ENCODE measurements around the gene LTC4S.
"Not testable (repeated sequence)": the region's sequence is repeated elsewhere in the genome, so short reads cannot be mapped to it uniquely, and the experiment has no call there.

The LTC4S gene

DNA sequence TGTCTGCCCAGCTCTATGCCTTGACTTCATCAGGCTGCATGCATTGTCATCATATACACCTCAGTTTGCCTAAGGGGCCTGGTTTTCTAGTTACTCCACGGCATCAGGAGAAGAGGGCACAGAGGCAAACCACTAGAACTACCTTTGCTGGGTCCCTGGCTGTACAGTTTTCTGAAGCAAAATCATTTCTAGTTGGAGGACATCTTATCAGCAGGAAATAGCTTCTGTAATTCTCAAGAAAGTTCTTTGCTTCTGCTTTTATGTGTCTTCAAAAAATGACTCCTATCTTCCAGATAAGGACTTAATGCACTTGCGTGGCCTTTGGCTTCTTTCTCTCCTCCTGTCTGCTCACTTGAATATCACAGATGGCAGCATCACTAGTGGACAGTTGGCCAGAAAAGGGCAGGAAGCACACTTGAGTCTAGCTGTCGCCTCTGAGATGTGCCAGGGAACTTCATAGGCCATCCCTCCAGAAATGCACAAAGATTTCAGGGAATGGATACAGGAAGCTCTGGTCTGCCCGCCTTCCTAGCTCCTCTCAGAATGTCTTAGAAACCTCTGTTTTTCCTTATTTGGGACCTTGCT lies 22.4 kb upstream of the LTC4S start:
- no peak for DNase-seq

GRCh38 chr5:179772351-179772750 lies 21.4 kb upstream of the LTC4S start:
- DNase-seq = no peak

GRCh38 chr5:179773686-179774040 lies 20.1 kb upstream of the LTC4S start:
- no peak for DNase-seq

GRCh38 chr5:179774442-179774841 lies 19.3 kb upstream of the LTC4S start:
- no peak for DNase-seq

- DNase-seq = no peak
Measured at GRCh38 chr5:179776411-179776938, 17.3 kb upstream of the LTC4S start.

- DNase-seq = no peak
Measured at GRCh38 chr5:179777456-179777855, 16.3 kb upstream of the LTC4S start.

- no peak for DNase-seq
Measured at GRCh38 chr5:179777909-179778308, 15.9 kb upstream of the LTC4S start.

GRCh38 chr5:179778591-179778990 lies 15.2 kb upstream of the LTC4S start:
- DNase-seq = no peak

DNA sequence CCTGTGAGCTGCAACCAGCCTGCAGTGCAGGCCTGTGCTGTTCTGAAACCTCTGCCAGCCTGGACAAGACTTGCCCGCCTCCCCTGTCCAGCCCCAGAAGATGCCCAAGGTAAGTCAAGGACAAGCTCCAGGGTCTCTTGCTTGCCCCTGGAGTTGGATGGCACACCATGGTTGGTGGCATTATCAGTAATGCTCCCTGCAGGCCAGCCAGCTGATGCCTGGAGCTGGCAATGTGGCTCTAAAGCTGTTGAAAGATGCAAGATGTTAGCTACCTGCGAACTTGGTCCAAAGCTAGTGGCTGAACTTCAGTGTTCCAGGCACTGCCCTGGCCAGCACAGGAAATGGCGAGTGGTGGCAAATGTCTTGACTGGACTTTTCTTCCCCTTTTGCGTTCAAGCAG lies 14.0 kb upstream of the LTC4S start:
- no peak for DNase-seq

GRCh38 chr5:179780362-179780761 lies 13.4 kb upstream of the LTC4S start:
- DNase-seq = no peak

DNA sequence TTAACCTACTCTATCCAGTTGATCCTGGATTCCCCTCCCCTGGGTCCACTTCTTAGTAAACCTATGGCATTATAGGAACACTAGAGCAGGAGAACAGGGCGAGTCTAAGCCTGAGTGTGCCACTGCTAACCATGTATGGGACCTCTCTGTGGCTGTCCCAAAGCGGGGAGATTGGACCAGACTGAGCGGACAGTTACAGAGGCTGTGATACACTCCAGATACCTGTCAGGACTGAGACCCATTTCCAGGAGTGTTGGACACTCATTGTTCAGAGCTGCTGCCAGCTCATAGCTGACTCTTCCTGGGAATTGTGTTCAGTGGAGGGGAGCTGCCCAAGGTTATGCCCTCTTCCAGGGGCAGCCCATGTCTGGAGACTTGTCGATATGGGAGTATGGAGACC lies 11.9 kb upstream of the LTC4S start:
- no peak for DNase-seq

DNA sequence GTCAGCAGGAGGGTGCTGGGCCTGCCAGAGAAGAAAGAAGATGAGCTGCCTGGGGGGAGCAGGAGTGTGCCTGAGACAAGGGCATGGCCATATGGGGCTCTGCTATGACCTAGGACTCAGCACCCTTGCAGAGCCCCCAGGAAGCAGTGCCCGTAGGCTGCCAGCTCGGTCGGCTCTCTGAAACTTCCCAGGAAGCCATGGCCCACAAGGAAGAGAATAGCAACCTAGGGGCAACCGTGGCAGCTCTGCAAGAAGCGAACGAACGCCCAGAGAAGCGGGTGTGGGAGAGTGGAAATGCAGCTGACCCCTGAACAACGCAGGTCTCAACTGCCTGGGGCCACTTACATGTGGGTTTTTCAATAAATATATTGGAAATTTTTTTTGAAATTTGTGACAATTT lies 10.7 kb upstream of the LTC4S start:
- DNase-seq = no peak

DNA sequence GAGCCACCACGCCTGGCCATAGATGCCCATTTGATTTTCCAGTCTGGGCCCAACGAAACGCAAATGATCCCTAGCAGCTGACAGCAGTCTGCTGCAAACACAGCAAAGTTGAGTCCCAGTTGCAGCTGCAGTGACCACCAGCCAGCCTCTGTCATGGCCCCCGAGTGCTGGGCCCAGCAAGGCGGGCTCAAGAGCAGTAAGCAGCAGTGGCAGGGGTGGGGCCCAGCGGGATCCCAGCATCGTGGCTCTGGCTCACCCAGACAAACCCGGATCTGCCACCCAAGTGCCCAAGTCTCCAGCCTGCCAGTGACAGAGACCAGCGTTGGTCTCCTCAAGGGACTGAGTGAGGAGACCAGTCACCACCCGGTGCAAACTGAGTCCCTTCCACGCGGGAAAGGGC lies 6.9 kb upstream of the LTC4S start:
- DNase-seq = no peak

DNA sequence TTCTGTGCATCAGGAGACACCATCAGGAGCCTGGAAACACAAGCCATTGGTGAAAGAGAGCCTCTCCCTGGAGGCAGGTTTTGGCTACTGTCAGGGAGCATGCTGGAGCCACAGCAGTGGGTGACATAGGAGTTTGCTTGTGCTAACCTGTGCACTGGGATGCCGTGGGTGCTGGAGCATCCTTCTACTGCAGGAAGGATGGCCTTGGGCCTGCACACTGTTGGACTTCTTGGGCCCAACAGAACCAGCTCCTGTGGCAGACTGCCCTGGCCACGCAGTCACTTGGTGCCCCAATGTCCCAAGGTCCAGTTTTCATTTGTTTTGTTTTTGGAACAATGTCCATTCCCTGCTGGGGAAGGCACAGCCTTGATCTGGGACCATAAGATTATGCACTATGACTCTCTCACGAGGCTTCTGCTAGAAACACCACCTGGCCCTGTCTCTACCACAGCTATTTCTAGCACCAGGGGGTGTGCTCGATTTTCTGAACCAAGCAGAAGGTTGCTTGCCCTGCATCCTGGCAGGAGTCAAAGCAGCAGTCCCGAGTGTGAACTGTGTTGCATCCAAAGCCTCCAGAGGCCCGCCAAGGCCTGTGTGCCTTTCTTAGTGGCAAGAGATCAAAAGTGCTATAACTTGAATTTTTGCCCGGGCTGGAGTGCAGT lies 5.5 kb upstream of the LTC4S start:
- no peak for DNase-seq

DNA sequence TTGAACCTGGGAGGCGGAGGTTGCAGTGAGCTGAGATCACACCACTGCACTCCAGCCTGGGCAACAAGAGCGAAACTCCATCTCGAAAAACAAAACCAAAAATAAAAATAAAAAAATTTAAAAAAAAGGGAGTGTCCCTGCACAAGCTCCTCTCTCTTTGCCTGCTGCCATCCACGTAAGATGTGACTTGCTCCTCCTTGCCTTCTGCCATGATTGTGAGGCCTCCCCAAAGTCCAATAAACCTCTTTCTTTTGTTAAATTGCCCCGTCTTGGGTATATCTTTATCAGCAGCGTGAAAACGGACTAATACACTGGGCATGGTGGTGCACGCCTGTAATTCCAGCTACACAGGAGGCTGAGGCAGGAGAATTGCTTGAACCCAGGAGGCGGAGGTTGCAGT lies 4.5 kb upstream of the LTC4S start:
- DNase-seq = not testable (repeated sequence)

GRCh38 chr5:179791881-179792611 lies 1.7 kb upstream of the LTC4S start:
- DNase-seq = no peak

DNA sequence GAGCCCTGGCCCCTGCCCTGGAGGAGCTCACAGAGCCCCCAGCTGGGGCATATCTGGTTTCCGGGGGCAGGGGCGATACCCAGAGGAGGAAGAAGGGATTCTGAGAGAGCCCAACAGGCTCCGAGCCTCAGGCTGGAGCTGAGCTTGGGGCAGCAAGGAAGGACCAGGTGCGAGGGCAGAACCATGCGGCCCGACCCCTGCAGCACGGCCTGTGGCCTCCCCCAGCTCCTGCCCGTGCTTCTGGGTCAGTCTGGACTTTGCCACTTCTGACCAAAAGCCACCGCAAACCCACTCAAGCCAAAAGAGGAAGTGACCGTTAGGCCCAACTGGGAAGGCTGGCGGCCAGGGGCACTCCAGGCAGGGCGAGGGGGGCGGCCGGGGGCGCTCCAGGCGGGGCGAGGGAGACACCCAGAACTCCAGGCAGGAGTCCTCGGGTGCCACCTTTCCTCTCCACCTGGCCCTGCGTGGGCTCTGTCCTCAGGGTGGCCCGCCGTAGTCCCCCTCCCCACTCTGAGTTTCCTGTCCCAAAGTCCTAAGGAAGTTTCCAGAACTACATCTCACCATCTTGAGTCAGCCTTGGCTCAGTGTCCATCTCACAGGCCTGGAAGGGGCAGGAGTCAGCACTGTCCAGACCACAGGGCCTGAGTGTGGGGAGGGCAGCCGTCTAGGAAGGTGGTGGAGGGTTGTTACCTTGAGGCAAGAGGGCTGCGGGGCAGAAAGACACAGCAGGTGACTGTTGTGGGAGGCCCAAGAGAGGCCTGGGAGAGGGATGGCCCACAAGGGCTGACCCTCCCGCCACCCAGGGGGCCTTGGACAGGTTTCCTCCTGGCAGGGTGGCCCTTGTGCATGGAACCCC lies 946 bp upstream of the LTC4S start:
- DNase-seq = no peak

DNA sequence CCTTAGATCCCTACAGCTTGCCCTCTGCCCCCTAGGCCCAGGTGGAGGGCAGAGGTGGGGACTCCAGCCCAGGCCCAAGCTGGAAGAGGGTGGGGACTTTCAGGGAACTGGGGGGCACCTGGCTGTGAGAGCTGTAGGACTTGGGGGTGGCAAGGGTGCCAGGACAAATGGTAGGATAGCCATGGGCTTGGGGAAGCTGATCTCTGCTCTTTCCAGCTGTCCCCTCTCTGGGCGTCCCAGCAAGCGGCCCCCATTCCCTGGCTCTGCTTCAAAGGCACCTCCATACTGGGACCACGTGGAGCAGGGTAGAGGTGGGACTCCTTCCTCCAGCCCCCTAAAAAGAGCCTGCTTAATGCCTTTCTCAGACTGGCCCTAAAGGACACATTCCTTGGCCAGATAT lies 385 bp downstream of the LTC4S start:
- no peak for DNase-seq

DNA sequence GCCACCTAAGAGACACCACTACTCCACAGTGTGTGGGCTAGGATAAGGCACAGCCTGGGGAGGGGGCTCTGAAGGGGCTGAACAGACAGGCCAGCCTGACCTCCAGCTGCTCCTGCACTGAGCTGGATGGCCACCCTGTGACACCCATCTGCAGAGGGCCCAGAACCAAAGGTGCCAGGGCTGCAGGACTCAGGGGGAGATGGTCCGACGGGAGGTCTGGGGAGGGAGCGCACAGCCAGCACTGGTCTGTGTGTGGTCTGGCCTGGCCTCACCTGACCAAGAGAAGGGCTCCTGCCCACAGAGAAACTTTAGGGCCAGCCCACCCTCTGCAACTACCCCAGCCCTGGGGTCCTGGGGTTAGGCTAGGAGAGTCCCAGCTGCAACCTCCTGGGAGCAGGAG lies 789 bp downstream of the LTC4S start:
- no peak for DNase-seq

- DNase-seq = no peak
Measured at GRCh38 chr5:179795049-179795862, 1.5 kb downstream of the LTC4S start.

DNA sequence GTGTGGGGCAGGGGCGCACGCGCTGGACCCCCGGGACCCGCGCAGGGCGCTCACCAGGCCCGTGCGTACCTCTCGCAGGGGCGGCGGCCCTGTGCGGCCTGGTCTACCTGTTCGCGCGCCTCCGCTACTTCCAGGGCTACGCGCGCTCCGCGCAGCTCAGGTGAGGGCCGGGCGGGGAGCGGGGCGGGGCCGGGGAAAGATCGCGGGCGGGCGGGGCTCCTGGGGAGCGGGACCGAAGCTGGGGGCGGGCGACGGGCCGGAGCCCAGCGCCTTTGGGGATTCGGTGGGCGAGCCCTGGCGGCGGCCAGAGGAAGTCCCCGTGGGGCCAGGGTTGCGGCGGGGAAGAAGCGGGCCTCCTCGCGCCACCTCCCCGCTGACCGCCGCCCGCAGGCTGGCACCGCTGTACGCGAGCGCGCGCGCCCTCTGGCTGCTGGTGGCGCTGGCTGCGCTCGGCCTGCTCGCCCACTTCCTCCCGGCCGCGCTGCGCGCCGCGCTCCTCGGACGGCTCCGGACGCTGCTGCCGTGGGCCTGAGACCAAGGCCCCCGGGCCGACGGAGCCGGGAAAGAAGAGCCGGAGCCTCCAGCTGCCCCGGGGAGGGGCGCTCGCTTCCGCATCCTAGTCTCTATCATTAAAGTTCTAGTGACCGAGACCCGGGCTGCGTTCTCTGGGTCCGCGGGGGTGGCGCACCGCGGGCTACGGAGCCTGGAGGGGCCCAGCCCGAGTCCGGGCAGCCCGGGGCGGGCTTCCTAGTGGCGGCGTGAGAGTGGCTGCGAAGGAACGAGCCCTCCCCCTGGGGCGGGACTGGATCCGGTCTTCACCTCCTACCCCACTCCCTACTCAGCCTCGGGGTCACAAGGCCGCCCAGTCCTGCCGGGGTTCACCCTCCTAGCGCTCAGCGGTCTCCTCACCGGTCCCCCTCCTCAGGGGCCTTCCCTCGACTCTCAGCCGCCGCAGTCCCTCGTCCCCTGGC lies 2.4 kb downstream of the LTC4S start:
- DNase-seq = peak; percentile 76
